T-cell (primary cell): ENCODE measurements around the gene SPOCK3. TPM values are rescaled to one million over a fixed set of nuclear protein-coding genes. Genes with fewer than 3 reads are reported as not detected.

Experiments used
- ATAC-seq, 4 experiments: fragments of 200-7000 bp in 3 of 4; fragments of 150-1000 bp in 1 of 4; cut with Tn5 transposase; replicated peaks in 1 of 4; 1 replicate in 3 of 4; 2 replicates in 1 of 4; pipeline ENCODE4 v1.10.0; 2021; ENCODE audit warnings: moderate library complexity in 3 of 4, mild to moderate bottlenecking in 2 of 4, moderate number of reproducible peaks in 1 of 4
- CTCF ChIA-PET, 2 donors: fragments of 300-600 bp; sonication (Branson Sonifier 250); formaldehyde crosslinking; loops; one replicate each; lab custom pipeline; 2022; ENCODE audit warnings: antibody characterized with exemption in 2 of 2; lab: Charles Lee
- POLR2A ChIA-PET, 2 donors: fragments of 300-600 bp; sonication (Branson Sonifier 250); formaldehyde crosslinking; loops; one replicate each; lab custom pipeline; 2022; ENCODE audit warnings: antibody characterized with exemption in 2 of 2; lab: Charles Lee
- DNase-seq, 35 experiments: peaks; one replicate each; pipeline versions ENCODE4 v3.0.0 to v3.0.0-alpha.2; 2013 to 2023
- H3K27ac ChIP-seq: one replicate; pipeline ENCODE4 v1.5.1; 2013; ENCODE audit warnings: low read length
- H3K27me3 ChIP-seq, 2 experiments: replicated peaks in 1 of 2; 1 replicate in 1 of 2; 2 replicates in 1 of 2; pipeline versions ENCODE4 v1.6.1 to v1.7.0; 2013; ENCODE audit warnings: low read length in 1 of 2, mixed read lengths in 1 of 2; ENCODE audit not compliant: control insufficient read depth in 2 of 2, insufficient read depth in 2 of 2; ENCODE audit errors: extremely low read depth in 1 of 2
- H3K36me3 ChIP-seq, 2 donors: 1 replicate in 1 of 2; 2 replicates in 1 of 2; pipeline versions ENCODE4 v1.6.1 to v1.7.0; 2013; ENCODE audit warnings: low read length in 1 of 2; ENCODE audit not compliant: control insufficient read depth in 2 of 2, insufficient read depth in 1 of 2; ENCODE audit errors: extremely low read depth in 1 of 2
- H3K4me1 ChIP-seq, 2 experiments: 1 replicate in 1 of 2; 2 replicates in 1 of 2; pipeline versions ENCODE4 v1.6.1 to v1.7.0; 2013; ENCODE audit warnings: low read length in 2 of 2, mixed read lengths in 1 of 2; ENCODE audit not compliant: insufficient read depth in 2 of 2, control insufficient read depth in 1 of 2; ENCODE audit errors: extremely low read depth in 1 of 2
- H3K4me3 ChIP-seq, 2 donors: 1 replicate in 1 of 2; 2 replicates in 1 of 2; pipeline versions ENCODE4 v1.5.1 to v1.7.0; 2013; ENCODE audit warnings: mild to moderate bottlenecking in 2 of 2, low read length in 1 of 2, moderate library complexity in 1 of 2; ENCODE audit not compliant: control insufficient read depth in 1 of 2; ENCODE audit errors: extremely low read depth in 1 of 2
- H3K9me3 ChIP-seq: 2 replicates; pipeline ENCODE4 v1.7.0; 2013
- H3K27ac Mint-ChIP-seq, 2 donors: one replicate each; pipeline ENCODE4 v1.8.0; 2020 to 2021; ENCODE audit warnings: mild to moderate bottlenecking in 2 of 2, mixed read lengths in 2 of 2
- H3K27me3 Mint-ChIP-seq, 2 donors: one replicate each; pipeline ENCODE4 v1.8.0; 2021 to 2022; ENCODE audit warnings: mixed read lengths in 2 of 2
- H3K36me3 Mint-ChIP-seq: one replicate; pipeline ENCODE4 v1.8.0; 2021; ENCODE audit warnings: mixed read lengths
- H3K4me1 Mint-ChIP-seq, 3 donors: one replicate each; pipeline ENCODE4 v1.8.0; 2020 to 2022; ENCODE audit warnings: mixed read lengths in 3 of 3, mild to moderate bottlenecking in 1 of 3
- H3K4me3 Mint-ChIP-seq, 3 donors: one replicate each; pipeline ENCODE4 v1.8.0; 2020 to 2022; ENCODE audit warnings: mild to moderate bottlenecking in 3 of 3, mixed read lengths in 3 of 3, moderate library complexity in 3 of 3
- H3K9me3 Mint-ChIP-seq, 3 donors: one replicate each; pipeline ENCODE4 v1.8.0; 2020 to 2022; ENCODE audit warnings: mixed read lengths in 3 of 3
- WGBS: methylation state at CpG from one replicate; pipeline ENCODE4 v1.1.5; 2013; ENCODE audit warnings: missing lambda C conversion rate; ENCODE audit not compliant: insufficient coverage; 5-methylcytosine and 5-hydroxymethylcytosine counted together
- total RNA-seq, 35 experiments: library from RNA in 6 of 35; stranded (reverse) in 6 of 35; fragments of 120-200 nt in 1 of 35; gene quantifications; one replicate each; pipeline versions ENCODE4 v1.2.1 to v1.2.4 and lab custom pipeline; 2013 to 2026

The SPOCK3 gene
- total RNA-seq, 5 donors from 2014 or later (not counting 1 experiment from before 2014, with no cell fraction given), result not detected

DNA sequence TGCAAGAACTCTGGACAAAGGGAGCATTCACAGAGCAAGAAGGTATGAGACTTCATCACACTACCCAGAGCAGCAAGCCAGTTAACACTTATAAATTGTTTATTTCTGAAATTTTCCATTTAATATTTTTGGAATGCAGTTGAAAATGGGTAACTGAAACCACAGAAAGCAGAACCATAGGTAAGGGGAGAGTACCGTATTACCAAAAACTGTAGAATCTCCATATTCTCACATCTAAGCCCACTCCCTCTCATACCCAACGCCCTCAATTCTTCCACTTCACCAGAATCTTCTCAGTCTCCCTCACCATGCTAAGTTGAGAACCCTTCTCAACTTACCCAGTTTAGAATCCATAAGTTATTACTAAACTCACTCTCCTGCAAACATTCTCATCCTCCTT lies 277.8 kb downstream of the SPOCK3 start:
- no peaks in the 10 kb centered on the region for H3K27me3 ChIP-seq
- H3K4me3 Mint-ChIP-seq, result no peak overlapping the region
- H3K36me3 Mint-ChIP-seq, result no peaks in the 10 kb centered on the region
- no peaks in the 10 kb centered on the region for H3K36me3 ChIP-seq
- H3K4me1 ChIP-seq, result no peaks in the 10 kb centered on the region
- no peaks in the 10 kb centered on the region for H3K9me3 ChIP-seq
- ChIA-PET POLR2A (no interaction called here), CTCF (no interaction called here)
- ATAC-seq (no peak), DNase-seq (no peak)
- H3K4me3 ChIP-seq, result no peak overlapping the region
- H3K4me1 Mint-ChIP-seq, result no peaks in the 10 kb centered on the region
- H3K27ac ChIP-seq, result no peak overlapping the region
- WGBS, result 24% methylated on average over 1 of the region's 2 CpGs
- H3K27ac Mint-ChIP-seq, result no peak overlapping the region
- peaks cover 12 to 21% (median 19%) of the 10 kb centered on the region in 3 donors for H3K9me3 Mint-ChIP-seq
- H3K27me3 Mint-ChIP-seq, result no peaks in the 10 kb centered on the region

DNA sequence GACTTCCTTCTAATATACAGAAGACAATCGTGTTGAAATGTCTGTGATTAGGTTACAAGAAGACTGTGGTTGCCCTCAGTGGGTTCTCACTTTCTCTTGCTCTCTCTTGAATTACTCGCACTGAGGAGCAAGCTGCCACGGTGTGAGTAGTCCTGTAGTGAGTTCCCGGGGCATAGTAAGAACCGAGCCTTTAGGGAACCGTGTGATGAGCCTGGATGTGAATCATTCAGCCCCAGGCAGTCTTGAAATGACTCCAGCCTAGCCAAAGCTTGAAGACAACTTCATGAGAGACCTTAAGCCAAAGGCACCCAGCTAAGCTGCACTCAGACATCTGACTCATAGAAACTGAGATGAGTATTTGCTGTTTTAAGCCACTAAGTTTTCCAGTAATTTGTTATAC lies 292.7 kb downstream of the SPOCK3 start:
- DNase-seq, result no peak
- Mint-ChIP-seq H3K36me3 (no peaks in the 10 kb centered on the region), H3K9me3 (peaks cover 2 to 15% (median 9%) of the 10 kb centered on the region in 3 donors), H3K4me3 (no peak overlapping the region), H3K27ac (no peak overlapping the region), H3K27me3 (no peaks in the 10 kb centered on the region), H3K4me1 (no peaks in the 10 kb centered on the region)
- Histone ChIP-seq H3K4me3 (no peak overlapping the region), H3K36me3 (no peaks in the 10 kb centered on the region), H3K9me3 (peaks cover 2% of the 10 kb centered on the region), H3K4me1 (no peaks in the 10 kb centered on the region), H3K27me3 (no peaks in the 10 kb centered on the region), H3K27ac (no peak overlapping the region)
- 80% methylated on average over 5 of the region's 6 CpGs for WGBS
- CTCF ChIA-PET, result no interaction called here
- POLR2A ChIA-PET, result no interaction called here
- no peak for ATAC-seq

DNA sequence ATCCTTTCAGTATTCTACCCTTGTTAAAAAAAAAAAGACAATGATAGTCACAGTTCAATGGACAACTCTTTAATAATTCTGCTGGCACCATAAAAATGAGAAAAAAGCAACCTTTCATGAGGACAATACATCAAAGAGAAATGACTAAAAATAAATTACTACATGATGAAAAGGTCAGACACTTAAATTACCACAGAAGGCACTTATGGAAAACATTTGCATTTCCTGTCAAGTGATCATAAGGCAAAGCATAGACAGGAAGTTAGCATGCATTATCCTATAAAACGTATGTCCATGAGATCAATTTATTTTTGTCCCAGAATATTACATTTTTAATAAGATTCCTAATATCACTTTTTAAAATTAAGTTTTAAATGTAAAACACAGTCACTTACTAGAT lies 303.8 kb downstream of the SPOCK3 start:
- Mint-ChIP-seq H3K27ac (no peak overlapping the region), H3K9me3 (peaks cover 6 to 11% (median 6%) of the 10 kb centered on the region in 3 donors), H3K4me3 (no peak overlapping the region), H3K36me3 (no peaks in the 10 kb centered on the region), H3K4me1 (no peaks in the 10 kb centered on the region), H3K27me3 (no peaks in the 10 kb centered on the region)
- Histone ChIP-seq H3K27me3 (no peaks in the 10 kb centered on the region), H3K9me3 (no peaks in the 10 kb centered on the region), H3K4me3 (no peak overlapping the region), H3K36me3 (no peaks in the 10 kb centered on the region), H3K27ac (no peak overlapping the region), H3K4me1 (no peaks in the 10 kb centered on the region)
- CTCF ChIA-PET, result no interaction called here
- ATAC-seq, result no peak
- no peak for DNase-seq
- POLR2A ChIA-PET, result no interaction called here
- no CpG with 5 or more reads among the region's 1 CpG for WGBS

DNA sequence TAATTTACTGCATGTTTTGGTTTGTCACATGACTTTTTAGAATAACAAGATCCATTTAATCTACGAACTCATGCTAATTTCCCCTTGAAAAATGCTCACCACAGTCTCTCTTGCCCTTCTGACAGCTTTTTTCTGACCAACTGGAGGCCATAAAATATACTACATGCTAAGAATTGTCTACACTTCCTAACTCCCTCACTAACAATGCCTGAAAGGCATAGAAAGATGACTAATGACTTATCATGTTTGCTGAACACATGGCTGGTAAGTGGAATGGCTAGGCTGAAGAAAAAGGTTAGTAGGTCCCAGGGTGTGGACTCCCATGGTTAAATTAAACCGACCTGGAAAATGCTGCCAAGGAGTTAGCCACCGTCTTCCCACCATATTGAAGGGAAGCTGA lies 309.9 kb downstream of the SPOCK3 start:
- Mint-ChIP-seq H3K36me3 (no peaks in the 10 kb centered on the region), H3K9me3 (peaks cover 6 to 9% (median 9%) of the 10 kb centered on the region in 3 donors), H3K4me1 (no peaks in the 10 kb centered on the region), H3K4me3 (no peak overlapping the region), H3K27me3 (no peaks in the 10 kb centered on the region), H3K27ac (no peak overlapping the region)
- no peak for DNase-seq
- Histone ChIP-seq H3K27me3 (no peaks in the 10 kb centered on the region), H3K36me3 (no peaks in the 10 kb centered on the region), H3K4me1 (no peaks in the 10 kb centered on the region), H3K9me3 (no peaks in the 10 kb centered on the region), H3K4me3 (no peak overlapping the region), H3K27ac (no peak overlapping the region)
- ChIA-PET CTCF (no interaction called here), POLR2A (no interaction called here)
- WGBS, result 17% methylated on average over 1 of the region's 3 CpGs
- no peak for ATAC-seq

DNA sequence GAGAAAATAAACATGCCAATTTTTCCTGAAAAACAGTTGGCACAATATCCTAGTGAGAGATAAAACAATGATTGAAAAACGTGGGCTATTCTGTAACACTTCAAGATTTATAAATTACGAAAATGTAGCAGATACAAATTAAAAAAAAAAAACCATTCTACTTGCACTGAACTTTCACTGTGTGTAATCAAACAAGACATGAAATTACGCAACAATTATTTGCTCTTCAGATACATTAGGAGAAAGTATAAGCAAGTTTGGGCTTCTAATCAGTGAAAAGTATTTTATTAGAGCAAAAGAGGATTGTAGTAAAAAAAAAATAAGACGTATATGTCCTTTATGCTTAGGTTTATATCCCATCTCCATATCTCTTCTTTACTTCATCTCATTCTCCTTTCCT lies 320.4 kb downstream of the SPOCK3 start:
- H3K9me3 Mint-ChIP-seq, result peaks cover 0 to 7% (median 5%) of the 10 kb centered on the region in 3 donors

DNA sequence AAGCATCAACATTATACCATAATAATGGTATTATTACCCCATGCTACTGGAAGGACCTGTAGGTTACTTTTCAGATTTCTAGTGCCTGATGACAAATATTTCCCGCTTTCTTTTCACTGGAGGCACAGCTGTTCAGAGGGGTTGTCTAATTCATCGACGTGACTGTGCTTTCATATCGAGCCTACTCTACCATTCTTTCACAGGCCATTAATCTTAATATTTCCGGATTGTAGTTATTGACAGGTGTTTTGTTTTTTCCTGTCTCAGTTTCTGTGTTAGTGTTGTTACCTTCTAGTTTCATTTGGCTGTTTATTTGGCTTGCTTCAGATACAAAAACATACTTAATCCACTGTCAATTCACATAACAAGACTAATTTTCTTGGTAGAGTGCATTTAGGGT lies 330.9 kb downstream of the SPOCK3 start:
- ATAC-seq (no peak), DNase-seq (no peak)
- ChIA-PET CTCF (no interaction called here), POLR2A (no interaction called here)
- Histone ChIP-seq H3K27ac (no peak overlapping the region), H3K36me3 (no peaks in the 10 kb centered on the region), H3K9me3 (no peaks in the 10 kb centered on the region), H3K27me3 (no peaks in the 10 kb centered on the region), H3K4me1 (no peaks in the 10 kb centered on the region), H3K4me3 (no peak overlapping the region)
- WGBS, result no CpG with 5 or more reads among the region's 5 CpGs
- Mint-ChIP-seq H3K27me3 (no peaks in the 10 kb centered on the region), H3K4me1 (no peaks in the 10 kb centered on the region), H3K36me3 (no peaks in the 10 kb centered on the region), H3K4me3 (no peak overlapping the region), H3K9me3 (peaks cover 6 to 8% (median 8%) of the 10 kb centered on the region in 3 donors), H3K27ac (no peak overlapping the region)

More for the DNA sequence above, 320.4 kb downstream of the SPOCK3 start:
- CTCF ChIA-PET, result no interaction called here
- no peak for DNase-seq
- no peaks in the 10 kb centered on the region for H3K9me3 ChIP-seq
- H3K4me3 ChIP-seq, result no peak overlapping the region
- Mint-ChIP-seq H3K36me3 (no peaks in the 10 kb centered on the region), H3K27me3 (no peaks in the 10 kb centered on the region), H3K27ac (no peak overlapping the region), H3K4me1 (no peaks in the 10 kb centered on the region), H3K4me3 (no peak overlapping the region)
- no peak for ATAC-seq
- H3K4me1 ChIP-seq, result no peaks in the 10 kb centered on the region
- H3K27me3 ChIP-seq, result no peaks in the 10 kb centered on the region
- H3K27ac ChIP-seq, result no peak overlapping the region
- POLR2A ChIA-PET, result no interaction called here
- no peaks in the 10 kb centered on the region for H3K36me3 ChIP-seq
- no CpG with 5 or more reads among the region's 4 CpGs for WGBS

DNA sequence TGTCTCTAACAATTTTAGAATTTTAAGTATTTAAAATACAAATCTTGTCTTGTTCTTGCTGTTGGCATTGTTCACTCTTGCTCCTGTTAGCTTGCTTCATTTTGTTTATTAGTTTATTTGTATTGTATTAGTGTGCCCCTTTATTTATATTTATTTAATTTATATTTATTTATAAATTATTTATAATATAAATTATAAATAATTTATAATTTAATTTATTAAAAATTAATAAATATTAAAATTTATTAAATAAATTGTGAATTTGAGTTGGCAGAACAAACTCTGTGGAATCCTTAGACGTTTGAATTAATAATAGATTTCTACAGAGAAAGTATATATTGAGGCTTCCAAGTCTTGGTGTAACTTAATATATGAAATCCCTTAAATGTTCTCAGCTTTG lies 331.4 kb downstream of the SPOCK3 start:
- no peak overlapping the region for H3K4me3 Mint-ChIP-seq
- ChIA-PET CTCF (no interaction called here), POLR2A (no interaction called here)
- Histone ChIP-seq H3K27ac (no peak overlapping the region), H3K27me3 (no peaks in the 10 kb centered on the region), H3K36me3 (no peaks in the 10 kb centered on the region), H3K4me3 (no peak overlapping the region), H3K9me3 (no peaks in the 10 kb centered on the region), H3K4me1 (no peaks in the 10 kb centered on the region)
- H3K27me3 Mint-ChIP-seq, result no peaks in the 10 kb centered on the region
- no peak for DNase-seq
- H3K27ac Mint-ChIP-seq, result no peak overlapping the region
- WGBS, result no CpG with 5 or more reads among the region's 1 CpG
- no peak for ATAC-seq
- H3K36me3 Mint-ChIP-seq, result no peaks in the 10 kb centered on the region
- H3K9me3 Mint-ChIP-seq, result peaks cover 4 to 10% (median 8%) of the 10 kb centered on the region in 3 donors
- no peaks in the 10 kb centered on the region for H3K4me1 Mint-ChIP-seq
